HG02970 (cell line): ENCODE results near the gene HOXB1.
"Not testable (repeated sequence)": the region's sequence is repeated elsewhere in the genome, so short reads cannot be mapped to it uniquely, and the experiment has no call there.

Experiments used
- ATAC-seq: cut with Tn5 transposase; IDR thresholded peaks from one replicate; pipeline ENCODE4 v1.9.1; 2021; ENCODE audit warnings: mild to moderate bottlenecking, moderate library complexity, moderate number of reproducible peaks; ENCODE audit not compliant: unreplicated experiment, low FRiP score

HOXB1 gene

DNA sequence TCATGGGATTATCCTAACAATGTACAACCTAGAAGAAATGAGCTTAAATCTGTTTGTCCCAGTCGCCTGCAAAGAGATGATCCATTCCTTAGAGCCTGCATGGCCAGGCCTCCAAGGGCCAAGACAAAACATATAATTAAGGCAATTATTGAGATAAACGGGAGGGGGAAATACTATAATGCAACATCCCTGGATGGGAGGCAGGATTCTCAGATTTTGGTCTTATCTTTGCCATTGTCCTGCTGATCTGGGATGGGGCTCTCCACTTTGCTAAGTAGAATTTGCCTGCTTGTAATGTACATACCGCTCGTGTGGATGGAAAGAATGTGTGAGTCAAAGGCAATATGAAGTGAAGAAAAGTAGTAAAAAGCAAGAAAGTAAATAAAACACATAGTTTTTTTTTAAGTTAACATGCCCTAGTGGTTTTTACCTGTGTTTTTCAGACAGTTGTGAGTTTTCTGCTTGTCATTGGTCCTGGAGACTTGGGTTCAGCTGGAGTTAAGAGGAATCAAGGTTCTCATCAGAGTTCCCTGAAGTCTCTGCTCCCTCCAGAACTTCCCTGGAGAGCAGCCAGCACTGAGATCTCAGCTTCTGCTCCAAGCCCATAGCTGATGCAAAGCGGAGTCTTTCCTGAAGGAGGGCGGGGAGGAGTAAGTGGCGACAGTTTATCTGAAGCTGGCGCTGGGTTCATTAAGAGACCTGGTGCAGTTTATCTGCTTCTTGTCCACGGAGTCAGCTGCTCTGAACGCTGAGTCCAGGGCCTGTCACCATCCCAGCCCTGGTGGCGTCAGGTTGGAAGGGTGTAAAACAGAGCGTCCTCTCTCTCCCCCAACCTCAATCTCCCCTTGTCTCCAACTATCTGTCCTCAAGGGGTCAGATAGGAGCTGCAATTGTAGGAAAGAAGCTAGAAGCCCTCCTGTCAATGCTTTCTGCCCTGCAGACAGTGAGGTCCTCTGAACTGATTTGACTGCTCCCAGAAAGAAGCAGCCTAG is 30.1 kb downstream of the HOXB1 start:
- ATAC-seq, result no peak

DNA sequence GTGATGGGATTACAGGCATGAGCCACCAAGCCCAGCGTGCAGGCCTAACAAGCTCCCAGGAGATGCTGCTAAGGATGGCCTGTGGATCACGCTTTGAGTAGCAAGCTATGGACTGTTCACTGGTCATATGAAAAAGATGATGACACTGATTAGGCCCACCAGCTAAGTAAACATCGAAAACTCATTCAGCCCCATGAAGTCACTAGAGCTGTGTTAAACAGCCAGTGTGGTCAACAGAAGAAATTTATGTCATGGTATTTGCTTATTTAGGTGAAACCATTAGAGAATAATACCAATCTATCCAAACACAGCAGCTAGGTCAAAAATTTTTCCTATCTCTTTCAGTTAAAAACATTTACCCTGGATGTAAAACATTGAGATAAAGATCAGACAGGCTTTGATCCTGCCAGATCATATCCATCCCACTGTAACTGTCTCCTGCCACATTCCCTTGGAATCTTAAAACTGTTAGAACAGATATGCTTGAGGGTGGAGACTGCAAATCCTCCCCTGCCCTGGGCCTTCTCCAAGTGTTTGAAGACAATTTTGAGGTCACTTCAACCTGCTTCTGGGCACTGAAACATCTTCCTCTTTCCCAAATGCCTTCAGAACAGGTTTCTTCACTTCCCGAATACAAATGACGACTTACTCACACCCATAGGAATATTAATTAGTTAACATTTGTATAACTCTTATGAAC is 30.9 kb downstream of the HOXB1 start:
- no peak for ATAC-seq

DNA sequence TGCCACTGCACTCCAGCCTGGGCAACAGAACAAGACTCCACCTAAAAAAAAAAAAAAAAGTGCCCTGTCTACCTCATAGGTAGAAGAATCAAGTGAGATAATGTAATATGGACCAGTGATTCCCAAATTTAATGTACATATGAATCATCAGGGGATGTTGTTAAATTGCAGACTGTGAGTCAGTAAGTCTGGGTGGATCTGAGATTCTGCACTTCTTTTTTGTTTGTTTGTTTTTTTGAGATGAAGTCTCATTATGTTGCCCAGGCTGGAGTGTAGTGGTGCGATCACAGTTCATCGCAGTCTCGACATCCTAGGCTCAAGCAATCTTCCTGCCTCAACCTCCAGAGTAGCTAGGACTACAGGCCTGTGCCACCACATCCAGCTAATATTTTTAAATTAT is 31.6 kb downstream of the HOXB1 start:
- ATAC-seq, result no peak

DNA sequence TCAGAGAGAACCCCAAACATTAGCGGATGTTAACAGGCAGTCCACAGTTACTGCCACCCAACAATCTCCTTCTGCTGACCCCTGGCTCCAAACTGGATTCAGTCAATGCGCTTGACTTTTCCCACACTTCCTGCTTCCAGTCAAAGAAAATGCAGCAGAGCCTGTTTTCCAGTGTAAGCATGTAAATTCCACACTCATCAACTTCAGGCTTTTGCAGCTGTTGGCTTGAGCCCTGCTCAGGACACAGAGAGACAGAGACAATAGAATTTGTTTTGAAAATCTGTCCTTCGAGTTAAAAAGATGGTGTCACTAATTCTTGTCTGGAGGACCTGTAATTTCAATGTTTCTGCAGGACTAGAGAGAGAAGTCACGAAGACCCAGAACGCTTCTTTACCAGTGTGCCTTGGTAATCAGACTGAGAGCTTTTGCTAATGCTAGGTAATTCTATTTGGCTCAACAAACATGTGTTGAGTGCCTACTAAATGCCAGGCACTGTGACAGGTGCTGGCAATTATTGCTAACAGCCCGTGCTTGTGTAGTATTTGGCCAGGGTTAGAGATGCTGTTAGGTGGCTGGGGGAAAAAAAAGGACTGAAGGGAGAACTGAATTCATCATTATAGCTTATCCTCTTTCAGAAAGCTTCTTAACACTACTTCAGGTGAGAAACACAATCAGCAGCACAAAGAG is 32.5 kb downstream of the HOXB1 start:
- ATAC-seq, result no peak

DNA sequence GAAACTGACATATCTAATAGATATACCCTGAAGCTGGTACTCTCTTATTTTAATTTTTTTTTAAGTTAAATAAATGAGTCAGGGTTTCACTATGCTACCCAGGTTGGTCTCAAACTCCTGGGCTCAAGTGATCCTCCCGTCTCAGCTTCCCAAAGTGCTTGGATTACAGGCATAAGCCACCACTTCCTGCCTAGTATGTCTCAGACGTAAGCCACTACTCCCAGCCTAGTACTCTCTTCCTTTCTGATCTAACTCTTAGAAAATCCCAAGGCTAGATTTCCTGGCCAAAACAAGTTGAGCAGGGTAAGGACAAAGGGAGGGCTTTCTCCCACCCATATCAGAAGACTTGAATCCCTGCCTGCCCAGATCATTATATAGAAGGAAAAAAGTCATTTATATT is 33.7 kb downstream of the HOXB1 start:
- ATAC-seq, result no peak

DNA sequence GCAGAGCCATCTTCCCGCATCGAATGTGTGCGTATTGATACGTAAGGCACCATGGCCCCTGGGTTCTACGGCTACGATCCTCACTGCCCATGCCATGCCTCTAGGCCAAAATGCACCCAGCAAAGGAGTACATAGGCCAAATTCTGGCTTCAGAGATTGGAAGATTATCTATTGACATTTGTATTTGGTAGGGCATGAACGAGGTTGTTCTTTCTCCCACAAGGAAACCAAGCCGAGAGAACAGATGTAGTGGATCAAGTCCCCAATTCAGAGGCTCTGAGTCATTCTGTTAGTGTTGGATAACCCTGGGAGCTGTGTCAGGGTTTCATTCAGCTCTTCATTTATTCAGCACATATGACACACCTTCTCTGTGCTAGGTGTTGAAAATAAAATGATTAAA is 36.5 kb downstream of the HOXB1 start:
- no peak for ATAC-seq

DNA sequence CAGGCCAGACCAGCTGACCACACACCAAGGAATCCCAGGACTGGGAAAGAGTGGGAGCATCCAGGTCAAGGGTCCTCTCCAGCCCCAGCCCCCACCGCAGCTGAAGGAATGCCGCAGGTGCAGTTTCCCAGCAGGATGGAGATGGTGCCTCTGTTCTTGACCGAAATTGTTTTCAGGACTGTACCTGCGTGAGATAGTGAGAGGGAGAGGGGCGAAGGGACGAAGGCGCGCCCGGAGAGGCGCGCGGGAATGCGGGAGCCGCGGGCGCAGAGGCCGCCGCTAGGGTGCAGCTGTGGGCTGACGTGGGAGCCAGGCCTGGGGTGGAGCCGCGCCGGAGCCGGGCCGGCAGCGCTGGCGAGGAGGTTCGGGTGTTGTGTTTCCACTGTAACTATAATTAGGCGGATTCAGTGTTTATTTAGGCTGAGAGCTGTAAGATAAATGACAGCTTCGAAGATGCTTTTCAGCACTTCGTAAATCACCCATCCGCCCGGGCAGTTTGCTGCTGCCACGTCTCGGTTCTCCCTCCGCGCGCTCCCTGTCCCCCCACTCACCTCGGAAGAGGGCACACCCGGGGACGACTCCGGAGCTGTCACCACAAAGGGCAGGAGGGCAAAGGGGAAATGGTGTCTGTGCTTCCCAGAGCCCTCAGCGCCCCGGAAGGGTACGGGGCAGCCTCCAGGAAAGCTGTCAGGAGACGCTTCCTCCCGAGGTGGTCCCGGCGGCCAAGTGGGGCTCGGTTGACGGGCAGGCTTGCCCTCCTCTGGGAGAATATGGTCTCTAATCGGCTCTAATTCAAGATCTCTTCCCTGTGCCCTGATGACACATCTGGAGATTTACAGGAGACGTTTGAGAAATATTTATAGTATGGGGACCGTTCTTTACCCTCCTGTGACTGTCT is 38.2 kb downstream of the HOXB1 start:
- ATAC-seq, result no peak

DNA sequence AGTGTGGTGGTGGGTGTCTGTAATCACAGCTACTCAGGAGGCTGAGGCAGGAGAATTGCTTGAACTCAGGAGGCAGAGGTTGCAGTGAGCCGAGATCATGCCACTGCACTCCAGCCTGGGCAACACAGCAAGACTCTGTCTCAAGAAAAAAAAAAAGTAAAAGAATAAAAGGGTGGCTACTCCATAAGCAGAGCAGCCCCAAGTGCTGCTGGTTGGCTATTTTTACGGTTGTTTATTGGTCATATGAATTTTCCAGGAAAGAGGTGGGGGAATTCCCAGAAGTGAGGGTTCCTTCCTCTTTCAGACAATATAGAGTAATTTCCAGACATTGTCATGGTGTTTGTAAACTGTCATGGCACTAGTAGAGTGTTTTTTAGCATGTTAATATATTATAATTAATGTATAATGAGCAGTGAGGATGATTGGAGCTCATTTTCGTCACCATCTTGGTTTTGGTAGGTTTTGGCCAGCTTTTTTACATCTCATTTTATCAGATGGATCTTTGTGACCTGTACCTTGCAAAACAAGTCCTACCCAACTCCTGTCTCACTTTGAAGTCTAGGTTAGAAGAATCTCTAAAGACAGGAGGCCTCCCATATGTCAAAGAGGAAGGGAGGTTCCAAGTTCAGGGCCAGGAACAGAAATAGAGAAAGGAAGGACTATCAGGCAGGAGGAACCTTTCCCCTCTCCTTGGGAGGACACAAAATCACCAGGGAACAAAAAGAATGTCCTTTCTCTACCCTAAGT is 39.1 kb downstream of the HOXB1 start:
- no peak for ATAC-seq

DNA sequence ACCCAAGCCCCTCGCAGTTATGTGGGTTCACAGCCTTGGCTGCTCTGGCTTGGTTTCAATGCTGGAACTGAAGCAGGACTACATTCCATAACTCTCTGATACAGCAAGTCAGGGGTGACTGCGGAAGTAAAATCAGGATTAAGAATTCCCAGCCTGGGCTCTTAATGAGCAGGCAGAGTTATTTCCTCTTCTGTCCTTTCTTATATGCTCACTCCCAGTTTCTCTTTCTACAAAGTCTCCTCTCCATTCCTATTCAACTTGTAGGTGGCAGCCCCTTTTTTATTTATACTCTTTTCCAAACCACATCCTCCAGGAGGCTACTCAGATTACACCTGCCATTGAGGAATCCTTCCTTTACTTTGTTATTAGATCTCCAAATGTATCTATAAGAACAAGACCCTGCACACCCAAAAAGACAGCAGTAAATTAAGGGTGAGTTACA is 40.3 kb downstream of the HOXB1 start:
- ATAC-seq, result no peak

DNA sequence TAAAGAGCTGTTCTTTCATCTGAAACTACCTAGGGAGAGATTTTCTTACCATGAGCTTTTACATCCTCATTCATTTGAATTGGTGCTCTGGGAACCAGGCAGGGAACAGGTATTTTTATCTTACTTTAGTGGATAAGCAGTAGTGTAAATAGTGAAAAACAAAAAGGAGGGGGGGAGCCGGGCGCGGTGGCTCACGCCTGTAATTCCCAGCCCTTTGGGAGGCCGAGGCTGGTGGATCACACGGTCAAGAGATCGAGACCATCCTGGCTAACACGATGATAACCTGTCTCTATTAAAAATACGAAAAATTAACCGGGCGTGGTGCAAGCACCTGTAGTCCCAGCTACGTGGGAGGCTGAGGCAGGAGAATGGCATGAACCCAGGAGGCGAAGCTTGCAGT is 41.0 kb downstream of the HOXB1 start:
- ATAC-seq, result no peak

DNA sequence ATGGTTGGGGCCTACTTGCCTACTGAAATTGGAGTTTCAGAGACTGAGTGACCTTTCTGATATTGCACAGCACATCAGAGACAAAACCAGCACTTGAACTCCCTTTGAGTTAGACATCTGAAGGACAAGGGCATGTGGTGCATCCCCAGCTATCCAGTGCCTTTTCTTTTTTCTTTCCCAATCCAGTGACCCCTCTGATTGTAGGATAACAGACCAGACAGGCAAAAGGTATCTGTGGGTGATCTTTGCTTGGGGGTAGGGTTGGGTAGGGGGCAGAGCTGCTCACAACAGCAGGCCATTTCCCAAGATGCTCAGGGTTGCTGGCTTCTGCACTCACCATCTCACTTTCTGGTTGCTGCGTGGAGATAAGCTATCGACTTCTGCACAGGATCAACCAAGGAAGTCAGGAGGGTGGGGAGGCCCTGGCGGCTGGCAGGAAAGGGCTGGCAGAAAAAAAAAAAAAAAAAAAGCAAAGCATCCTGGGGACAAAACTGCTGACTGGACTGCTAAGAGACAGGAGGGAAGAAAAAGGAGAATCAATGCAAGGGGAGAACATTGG is 42.2 kb downstream of the HOXB1 start:
- no peak for ATAC-seq

DNA sequence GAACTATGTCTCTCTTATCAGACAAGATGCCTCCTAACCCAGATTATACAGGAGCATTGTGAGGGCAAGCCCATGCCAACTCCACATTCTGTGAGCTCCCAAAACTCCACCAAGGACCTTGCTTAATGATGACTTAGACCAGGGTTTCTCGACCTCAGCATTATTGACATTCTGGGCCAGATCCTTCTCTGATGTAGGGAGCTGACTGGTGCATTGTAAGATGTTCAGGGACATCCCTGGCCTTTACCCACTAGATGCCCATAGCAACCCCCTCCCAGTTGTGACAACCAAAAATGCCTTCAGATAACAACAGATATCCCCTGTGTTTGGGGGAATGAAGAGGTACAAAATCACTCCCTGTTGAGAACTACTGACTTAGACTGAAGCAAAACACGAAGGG is 43.6 kb downstream of the HOXB1 start:
- no peak for ATAC-seq

DNA sequence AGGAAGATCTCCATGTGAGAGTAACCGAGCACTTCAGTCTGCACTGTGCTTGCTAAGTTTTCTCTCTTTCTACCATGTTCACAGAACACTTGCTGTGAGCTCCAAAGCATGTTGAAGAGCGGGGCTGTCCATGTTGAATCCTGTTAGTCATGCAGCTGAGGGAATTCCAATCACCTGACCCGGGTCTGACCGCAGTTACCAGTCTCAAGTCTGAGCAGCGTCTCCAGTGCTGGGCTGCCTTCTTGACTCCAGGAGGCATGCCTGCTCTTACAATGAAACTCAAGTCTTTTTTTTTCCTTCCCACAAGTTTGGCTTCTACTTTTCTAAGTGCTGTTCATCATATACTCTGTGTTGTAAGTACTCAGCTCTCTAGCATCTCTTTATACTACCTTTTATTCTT is 44.3 kb downstream of the HOXB1 start:
- no peak for ATAC-seq

DNA sequence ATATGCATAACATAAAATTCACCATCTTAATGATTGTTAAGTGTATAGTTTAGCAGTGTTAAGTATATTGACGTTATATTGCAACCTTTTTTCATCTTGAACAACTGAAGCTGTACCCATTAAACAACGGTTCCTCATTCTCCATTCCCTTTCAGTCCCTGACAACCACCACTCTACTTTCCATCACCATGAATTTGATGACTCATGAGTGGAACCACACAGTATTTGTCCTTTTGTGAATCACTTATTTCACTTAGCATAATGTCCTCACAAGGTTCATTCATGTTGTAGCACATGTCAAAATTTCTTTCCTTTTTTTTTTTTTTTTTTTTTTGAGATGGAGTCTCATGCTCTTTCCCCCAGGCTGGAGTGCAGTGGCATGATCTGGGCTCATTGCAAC is 46.0 kb downstream of the HOXB1 start:
- ATAC-seq, result no peak

DNA sequence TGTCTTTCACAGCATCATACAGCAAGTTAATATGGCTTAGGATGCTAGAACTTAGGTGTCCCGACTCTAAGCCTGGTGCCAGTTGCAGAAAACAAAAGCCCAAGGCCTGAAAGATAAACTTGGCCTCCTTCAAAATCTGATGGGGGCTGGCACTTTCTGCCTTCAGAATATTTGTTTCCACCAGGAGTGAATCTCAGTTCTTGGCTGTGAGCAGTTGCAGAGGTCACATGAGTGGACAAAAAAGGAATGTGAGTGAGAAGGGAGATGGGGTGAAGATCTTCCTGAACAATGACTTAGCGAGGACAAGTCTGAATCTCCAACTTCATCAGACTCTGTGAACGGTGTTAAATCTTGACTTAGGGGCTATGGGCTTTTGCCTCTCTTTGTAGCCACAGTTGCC is 46.6 kb downstream of the HOXB1 start:
- no peak for ATAC-seq

DNA sequence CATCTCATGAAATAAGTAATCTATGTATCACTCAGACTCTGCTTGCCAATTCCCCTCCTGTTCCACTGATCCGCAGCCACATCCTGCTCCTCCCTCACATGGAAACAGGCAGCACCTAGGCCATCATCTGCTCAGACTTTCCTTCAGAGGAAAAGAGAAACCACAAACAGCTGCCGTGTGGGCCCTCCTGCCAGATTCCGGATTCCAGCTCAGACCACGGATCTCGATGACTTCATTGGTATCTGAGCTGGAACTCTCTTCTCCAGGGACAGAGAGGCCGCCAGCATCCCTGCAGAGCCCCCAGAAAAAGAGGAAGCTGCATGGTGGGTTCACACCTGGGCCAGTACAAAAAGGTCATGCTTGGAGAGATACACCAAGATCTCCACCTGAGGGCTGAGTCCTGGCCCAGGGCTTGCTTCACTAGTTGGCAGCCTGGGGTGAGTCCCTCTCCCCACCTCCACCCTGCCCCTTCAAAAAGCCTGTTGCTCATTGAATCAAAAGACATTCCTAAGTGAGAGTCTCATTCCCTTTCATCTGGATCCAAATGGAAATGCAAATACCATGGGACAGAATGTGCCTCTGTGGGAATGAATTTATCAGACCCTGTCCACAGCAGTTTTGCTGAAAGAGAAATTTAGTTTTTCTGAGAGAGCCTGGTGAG is 47.2 kb downstream of the HOXB1 start:
- ATAC-seq, result no peak

DNA sequence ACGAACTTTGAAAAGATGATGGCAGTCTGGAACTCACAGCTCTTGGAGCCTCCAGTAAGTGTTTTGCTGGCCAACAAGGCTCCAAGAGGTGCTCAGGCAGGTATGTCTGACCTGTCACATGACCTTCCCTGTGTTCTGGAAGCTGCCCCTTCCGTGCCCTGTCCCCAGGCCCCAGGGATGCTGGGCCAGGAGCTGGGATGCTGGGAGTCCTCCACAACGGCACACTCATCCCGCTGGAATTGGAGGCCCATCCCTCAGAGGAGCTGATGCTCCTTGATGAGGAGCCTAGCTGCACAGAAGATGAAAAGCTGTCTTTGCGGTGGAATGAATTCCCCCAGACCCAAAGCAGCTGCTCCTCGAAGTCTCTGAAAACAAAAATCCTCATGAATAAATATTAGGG is 47.8 kb downstream of the HOXB1 start:
- ATAC-seq, result no peak

DNA sequence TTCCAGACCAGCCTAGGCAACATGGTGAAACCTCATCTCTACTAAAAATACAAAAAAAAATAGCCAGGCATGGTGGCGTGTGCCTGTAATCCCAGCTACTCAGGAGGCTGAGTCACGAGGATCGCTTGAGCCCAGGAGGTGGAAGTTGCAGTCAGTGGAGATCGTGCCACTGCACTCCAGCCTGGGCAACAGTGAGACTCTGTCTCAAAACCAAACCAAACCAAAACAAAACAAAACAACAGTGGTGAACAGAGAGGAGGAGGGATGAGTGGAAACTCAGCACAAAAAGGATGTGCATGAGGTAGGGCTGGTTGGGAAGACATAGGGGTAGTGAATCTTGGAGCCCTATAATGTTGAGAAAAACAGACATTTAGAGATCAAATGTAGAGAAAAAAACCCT is 48.5 kb downstream of the HOXB1 start:
- ATAC-seq, result not testable (repeated sequence)

DNA sequence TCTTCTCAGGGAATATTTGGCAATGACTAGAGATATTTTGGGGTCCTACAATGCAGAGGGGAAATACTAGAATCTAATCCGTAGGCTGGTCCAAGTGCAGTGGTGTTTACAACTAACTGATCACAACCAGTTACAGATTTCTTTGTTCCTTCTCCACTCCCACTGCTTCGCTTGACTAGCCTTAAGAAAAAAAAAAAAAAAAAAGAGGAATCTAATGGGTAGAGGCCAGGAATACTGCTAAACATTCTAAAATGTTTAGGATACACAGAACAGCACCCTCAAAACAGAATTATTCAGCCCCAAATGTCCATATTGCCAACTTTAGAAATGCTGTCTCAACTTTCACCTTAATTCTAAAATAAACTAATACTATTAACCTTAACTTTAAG is 51.8 kb downstream of the HOXB1 start:
- no peak for ATAC-seq
